Stomach (tissue), 9 donors: ENCODE results near the gene MAPT. TPM values are rescaled to one million over a fixed set of nuclear protein-coding genes. Genes with fewer than 3 reads are reported as not detected.
"Not testable (repeated sequence)": the region's sequence is repeated elsewhere in the genome, so short reads cannot be mapped to it uniquely, and the experiment has no call there.

ENCODE experiments used
- DNase-seq, 2 donors: peaks; one replicate each; pipeline versions ENCODE4 v3.0.0 to v3.0.0-alpha.2; 2013 to 2019
- H3K27ac ChIP-seq, 5 donors: fragments of 200-600 bp in 4 of 5; sonication (generic) in 4 of 5; one replicate each; pipeline ENCODE4 v1.5.1; 2013 to 2019; ENCODE audit warnings: mild to moderate bottlenecking in 1 of 5, moderate library complexity in 1 of 5
- H3K27me3 ChIP-seq, 3 donors: fragments of 200-600 bp; sonication (generic); one replicate each; pipeline ENCODE4 v1.5.1; 2017 to 2019; ENCODE audit warnings: mixed run types in 1 of 3
- H3K36me3 ChIP-seq, 4 donors: fragments of 200-600 bp; sonication (generic); 1 replicate in 3 of 4; 2 replicates in 1 of 4; pipeline ENCODE4 v1.5.1; 2016 to 2019
- H3K4me1 ChIP-seq, 4 donors: fragments of 200-600 bp; sonication (generic); one replicate each; pipeline ENCODE4 v1.5.1; 2016 to 2019
- H3K4me3 ChIP-seq, 4 donors: fragments of 200-600 bp; sonication (generic) in 3 of 4; one replicate each; pipeline ENCODE4 v1.5.1; 2016 to 2019; ENCODE audit warnings: mild to moderate bottlenecking in 1 of 4
- H3K9me3 ChIP-seq, 4 donors: fragments of 200-600 bp; sonication (generic); one replicate each; pipeline ENCODE4 v1.5.1; 2016 to 2019
- CTCF ChIP-seq, 7 experiments: fragments of 450-650 bp in 4 of 7; fragments of 200-600 bp in 3 of 7; sonication (generic) in 3 of 7; IDR thresholded peaks; one replicate each; pipeline ENCODE4 v1.5.1; 2016 to 2019; ENCODE audit warnings: antibody characterized with exemption in 7 of 7, control low read depth in 2 of 7, mild to moderate bottlenecking in 1 of 7
- EP300 ChIP-seq: sonication (generic); formaldehyde crosslinking; IDR thresholded peaks from one replicate; pipeline ENCODE4 v1.6.1; 2017; ENCODE audit warnings: antibody characterized with exemption
- POLR2A ChIP-seq, 4 donors: fragments of 450-650 bp; IDR thresholded peaks; one replicate each; pipeline ENCODE4 v1.6.1; 2016; ENCODE audit warnings: antibody characterized with exemption in 4 of 4, control low read depth in 2 of 4, mild to moderate bottlenecking in 1 of 4, moderate library complexity in 1 of 4
- POLR2AphosphoS5 ChIP-seq, 3 donors: sonication (generic); formaldehyde crosslinking; IDR thresholded peaks; one replicate each; pipeline ENCODE4 v1.6.1; 2016; ENCODE audit warnings: antibody characterized with exemption in 3 of 3
- WGBS, 5 donors: extraction: QIAGEN DNeasy Blood & Tissue Kit in 3 of 5; methylation state at CpG; one replicate each; pipeline versions ENCODE4 v1.1.5 to v1.1.7; 2013 to 2018; 5-methylcytosine and 5-hydroxymethylcytosine counted together
- intact Hi-C: fragments of 100-400 bp; cut with DNase I; formaldehyde crosslinking; loops from one replicate; pipeline ENCODE4 v1.15.1; 2023; ENCODE audit warnings: low total_unique reads
- polyA plus RNA-seq, 3 donors: library from polyadenylated mRNA; stranded (reverse); fragments of 200-250 nt; gene quantifications; one replicate each; pipeline ENCODE4 v1.2.3, GENCODE V29; 2013
- total RNA-seq, 5 donors: library from RNA; depleted of rRNA; stranded (reverse); fragments of >200 nt; gene quantifications; one replicate each; pipeline versions ENCODE4 v1.1.0 to v1.2.3, GENCODE V29; 2014 to 2016
- donor health status: healthy with polysubstance abuse.
- donor health status: Bipolar disorder and iron deficiency.
- donor health status: healthy.

The MAPT gene
- total and polyA plus RNA-seq, 8 donors, result 0.44 to 4.1 (median 1.7) TPM; not detected in 1

DNA sequence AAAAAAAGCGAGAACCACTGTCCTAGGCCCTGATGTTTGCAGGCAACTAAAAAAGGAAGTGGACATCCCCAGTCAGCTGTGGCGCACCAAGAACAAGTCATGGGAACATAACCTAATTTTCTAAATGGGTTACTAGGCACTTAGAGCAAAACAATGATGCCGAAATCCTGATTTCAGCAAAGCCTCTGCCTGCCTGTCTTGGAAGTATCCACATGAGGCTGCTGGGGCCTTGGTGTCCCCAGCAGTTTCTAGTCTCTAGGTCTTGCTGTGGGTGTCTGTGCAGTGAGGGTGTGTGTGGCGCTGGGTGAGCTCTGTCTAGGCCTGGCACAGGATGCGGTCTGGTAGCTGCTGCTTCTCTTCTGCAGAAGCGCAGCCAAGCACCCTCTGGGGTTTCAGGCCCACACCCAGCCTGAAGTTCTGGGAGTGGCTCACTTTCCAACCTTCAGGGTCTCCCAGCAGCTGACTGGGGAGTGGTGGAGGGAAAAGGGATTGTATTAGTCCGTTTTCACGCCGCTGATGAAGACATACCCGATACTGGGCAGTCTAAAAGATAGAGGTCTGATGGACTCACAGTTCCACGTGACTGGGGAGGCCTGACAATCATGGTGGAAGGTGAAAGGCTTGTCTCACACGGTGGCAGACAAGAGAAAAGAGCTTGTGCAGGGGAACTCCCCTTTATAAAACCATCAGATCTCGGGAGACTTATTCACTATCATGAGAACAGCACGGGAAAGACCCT, 125.8 kb downstream of the MAPT start:
- peak overlapping the region in 2 of 5 donors; percentile 24 to 44 for H3K27ac ChIP-seq
- intact Hi-C loops, result no loop called here
- peaks cover 0 to 28% (median 22%) of the 10 kb centered on the region in 4 donors for H3K36me3 ChIP-seq
- no peaks in the 10 kb centered on the region for H3K4me1 ChIP-seq
- no peaks in the 10 kb centered on the region for H3K9me3 ChIP-seq
- WGBS, 5 donors, result 79 to 87% (median 82%) methylated on average over 14 of the region's 14 CpGs
- H3K27me3 ChIP-seq, result no peaks in the 10 kb centered on the region
- H3K4me3 ChIP-seq, result no peak overlapping the region
- DNase-seq, result peak in 1 of 2 donors; percentile 41
- TF ChIP-seq CTCF (IDR thresholded peaks at IDR 0.05) (no peak), POLR2AphosphoS5 (IDR thresholded peaks at IDR 0.05) (no peak), POLR2A (IDR thresholded peaks at IDR 0.05) (no peak), EP300 (no peak)

- no peak for DNase-seq
- TF ChIP-seq CTCF (IDR thresholded peaks at IDR 0.05), result no peak
- TF ChIP-seq POLR2A (IDR thresholded peaks at IDR 0.05), result no peak
- TF ChIP-seq POLR2AphosphoS5 (IDR thresholded peaks at IDR 0.05), result no peak
- TF ChIP-seq EP300, result no peak
- H3K9me3 ChIP-seq, result no peaks in the 10 kb centered on the region
- no peak overlapping the region for H3K27ac ChIP-seq
- H3K36me3 ChIP-seq, result peaks cover 0 to 36% (median 25%) of the 10 kb centered on the region in 4 donors
- H3K4me3 ChIP-seq, result no peak overlapping the region
- intact Hi-C loops, result no loop called here
- 89 to 95% (median 90%) methylated on average over 6 to 12 of the region's 12 CpGs for WGBS, 5 donors
- H3K4me1 ChIP-seq, result no peaks in the 10 kb centered on the region
- no peaks in the 10 kb centered on the region for H3K27me3 ChIP-seq
Observed at GRCh38 chr17:46020998-46021397, 126.6 kb downstream of the MAPT start.

GRCh38 chr17:46023366-46023765, 129.0 kb downstream of the MAPT start:
- H3K9me3 ChIP-seq, result not testable (repeated sequence)
- 82 to 93% (median 90%) methylated on average over 7 of the region's 7 CpGs for WGBS, 5 donors
- peaks cover 0 to 13% (median 6%) of the 10 kb centered on the region in 4 donors for H3K4me1 ChIP-seq

DNA sequence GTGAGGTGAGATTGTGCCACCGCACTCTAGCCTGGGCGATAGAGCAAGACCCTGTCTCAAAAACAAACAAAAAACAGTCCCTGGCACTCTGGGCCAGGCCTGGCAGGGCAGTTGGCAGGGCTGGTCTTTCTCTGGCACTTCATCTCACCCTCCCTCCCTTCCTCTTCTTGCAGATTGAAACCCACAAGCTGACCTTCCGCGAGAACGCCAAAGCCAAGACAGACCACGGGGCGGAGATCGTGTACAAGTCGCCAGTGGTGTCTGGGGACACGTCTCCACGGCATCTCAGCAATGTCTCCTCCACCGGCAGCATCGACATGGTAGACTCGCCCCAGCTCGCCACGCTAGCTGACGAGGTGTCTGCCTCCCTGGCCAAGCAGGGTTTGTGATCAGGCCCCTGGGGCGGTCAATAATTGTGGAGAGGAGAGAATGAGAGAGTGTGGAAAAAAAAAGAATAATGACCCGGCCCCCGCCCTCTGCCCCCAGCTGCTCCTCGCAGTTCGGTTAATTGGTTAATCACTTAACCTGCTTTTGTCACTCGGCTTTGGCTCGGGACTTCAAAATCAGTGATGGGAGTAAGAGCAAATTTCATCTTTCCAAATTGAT, 129.5 kb downstream of the MAPT start:
- no peak overlapping the region for H3K4me3 ChIP-seq
- no peaks in the 10 kb centered on the region for H3K9me3 ChIP-seq
- peaks cover 3 to 65% (median 52%) of the 10 kb centered on the region in 4 donors for H3K36me3 ChIP-seq
- intact Hi-C loops, result no loop called here
- H3K4me1 ChIP-seq, result peaks cover 0 to 18% (median 6%) of the 10 kb centered on the region in 4 donors
- 89 to 95% (median 90%) methylated on average over 24 of the region's 24 CpGs for WGBS, 5 donors
- H3K27me3 ChIP-seq, result no peaks in the 10 kb centered on the region
- DNase-seq, result no peak
- no peak for TF ChIP-seq POLR2AphosphoS5 (IDR thresholded peaks at IDR 0.05)
- TF ChIP-seq POLR2A (IDR thresholded peaks at IDR 0.05), result no peak
- no peak for TF ChIP-seq EP300
- no peak for TF ChIP-seq CTCF (IDR thresholded peaks at IDR 0.05)
- H3K27ac ChIP-seq, result no peak overlapping the region

More at GRCh38 chr17:46023366-46023765, 129.0 kb downstream of the MAPT start:
- intact Hi-C loops, H3K27ac ChIP-seq, H3K4me3 ChIP-seq, H3K27me3 ChIP-seq, DNase-seq: not testable (repeated sequence)
- peaks cover 3 to 60% (median 47%) of the 10 kb centered on the region in 4 donors for H3K36me3 ChIP-seq
